Right cardiac atrium (tissue), 5 donors: ENCODE measurements around the gene DHRS12. TPM values are rescaled to one million over a fixed set of nuclear protein-coding genes. Genes with fewer than 3 reads are reported as not detected.
"Not testable (repeated sequence)": the region's sequence is repeated elsewhere in the genome, so short reads cannot be mapped to it uniquely, and the experiment has no call there.

Source experiments
- ATAC-seq, 2 donors: fragments of 200-7000 bp; cut with Tn5 transposase; one replicate each; pipeline versions ENCODE4 v1.8.0 to v1.9.1; 2020; ENCODE audit warnings: moderate library complexity in 2 of 2, mild to moderate bottlenecking in 1 of 2
- DNase-seq, 3 donors: peaks; one replicate each; pipeline ENCODE4 v3.0.0-alpha.2; 2020
- H3K27ac ChIP-seq: one replicate; pipeline ENCODE4 v1.5.1; 2013; ENCODE audit warnings: mild to moderate bottlenecking, low read length, control low read depth, moderate library complexity
- H3K27me3 ChIP-seq: one replicate; pipeline ENCODE4 v1.6.1; 2013; ENCODE audit not compliant: control insufficient read depth, insufficient read depth
- H3K4me1 ChIP-seq: one replicate; pipeline ENCODE4 v1.6.1; 2013; ENCODE audit warnings: low read length; ENCODE audit not compliant: control insufficient read depth, insufficient read depth
- H3K4me3 ChIP-seq: one replicate; pipeline ENCODE4 v1.5.1; 2013; ENCODE audit warnings: low read length, control low read depth
- H3K9me3 ChIP-seq: one replicate; pipeline ENCODE4 v1.6.1; 2013; ENCODE audit warnings: low read length; ENCODE audit not compliant: control insufficient read depth
- WGBS: extraction: QIAGEN DNeasy Blood & Tissue Kit; methylation state at CpG from one replicate; pipeline ENCODE4 v1.1.7; 2013; 5-methylcytosine and 5-hydroxymethylcytosine counted together
- intact Hi-C, 4 donors: fragments of 100-400 bp; cut with DNase I; formaldehyde crosslinking; loops; one replicate each; pipeline versions ENCODE4 v1.11.0 to v1.14.0; 2022 to 2023
- polyA plus RNA-seq: library from polyadenylated mRNA; stranded (reverse); fragments of 200-250 nt; gene quantifications from one replicate; pipeline ENCODE4 v1.2.3, GENCODE V29; 2013
- total RNA-seq, 4 donors: library from RNA; stranded (reverse); fragmentation: NEBNext Ultra II Directional; extraction: Animal tissue kit (Norgen Biotek cat#: 25700); gene quantifications; one replicate each; pipeline ENCODE4 v1.2.1, GENCODE V29; 2021
- donor health status: healthy with polysubstance abuse.
- donor health status: DM: no; HTN: yes; CAD: no.
- donor health status: DM: no; HTN: no; CAD: no.
- donor health status: DM: no; HTN: yes; CAD: no; lungs with severe emphysema.
- donor health status: DM: yes; HTN: yes; CAD: no.

The DHRS12 gene
- total and polyA plus RNA-seq, 5 donors: 11.1 to 16.5 (median 13.0) TPM

DNA sequence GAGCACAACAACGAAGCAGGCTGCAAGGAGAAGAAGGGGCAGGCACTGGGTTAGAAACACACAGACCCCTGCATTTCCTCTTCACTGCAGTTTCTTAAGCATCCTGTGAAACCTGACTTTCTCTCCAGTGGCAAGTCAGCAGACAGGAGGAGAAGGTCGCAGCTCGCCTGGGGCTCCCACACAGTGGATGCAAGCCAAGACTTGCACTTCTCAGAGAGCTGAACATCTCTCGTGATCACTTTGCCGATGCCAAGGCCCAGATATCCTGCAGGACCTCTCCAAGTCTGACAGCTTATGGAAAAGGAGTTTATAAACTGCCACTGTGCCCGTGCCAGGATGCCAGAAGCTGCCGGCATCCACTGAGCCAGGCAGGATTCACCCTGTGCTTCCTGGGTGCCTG lies 22.6 kb upstream of the DHRS12 start:
- WGBS: 11% methylated on average over 7 of the region's 7 CpGs
- ATAC-seq (peak; percentile 78 to 83), DNase-seq (peak; percentile 62 to 84 (median 81))
- Histone ChIP-seq H3K9me3 (no peaks in the 10 kb centered on the region), H3K4me1 (peaks cover 4% of the 10 kb centered on the region), H3K27me3 (no peaks in the 10 kb centered on the region), H3K4me3 (no peak overlapping the region), H3K27ac (peak overlapping the region; percentile 86)
- intact Hi-C loops: no loop called here

DNA sequence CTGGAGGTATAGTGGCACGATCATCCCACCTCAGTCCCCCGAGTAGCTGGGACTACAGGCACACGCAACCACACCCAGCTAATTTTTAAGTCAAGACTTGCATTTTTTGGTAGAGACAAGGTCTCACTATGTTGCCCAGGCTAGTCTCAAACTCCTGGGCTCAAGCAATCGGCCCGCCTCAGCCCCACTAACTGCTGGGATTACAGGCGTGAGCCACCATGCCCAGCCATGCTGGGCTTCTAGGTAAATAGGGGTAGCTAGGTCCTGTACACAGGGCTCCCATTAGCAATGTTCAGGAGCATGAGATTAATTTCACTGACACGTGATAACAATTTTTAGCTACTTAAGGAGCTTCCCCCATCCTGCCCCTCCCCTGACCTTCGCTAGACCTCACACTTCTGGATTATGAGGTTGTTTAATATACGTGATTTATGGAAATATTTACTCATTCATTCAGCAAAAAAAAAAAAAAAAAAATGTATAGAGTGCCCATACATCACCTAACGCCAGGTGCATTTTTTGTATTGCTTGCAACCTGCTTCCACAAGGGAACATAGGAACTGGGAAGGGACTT lies 21.8 kb upstream of the DHRS12 start:
- 76% methylated on average over 10 of the region's 10 CpGs for WGBS
- H3K4me1 ChIP-seq: peaks cover 4% of the 10 kb centered on the region
- H3K27ac ChIP-seq: peak overlapping the region; percentile 81

DNA sequence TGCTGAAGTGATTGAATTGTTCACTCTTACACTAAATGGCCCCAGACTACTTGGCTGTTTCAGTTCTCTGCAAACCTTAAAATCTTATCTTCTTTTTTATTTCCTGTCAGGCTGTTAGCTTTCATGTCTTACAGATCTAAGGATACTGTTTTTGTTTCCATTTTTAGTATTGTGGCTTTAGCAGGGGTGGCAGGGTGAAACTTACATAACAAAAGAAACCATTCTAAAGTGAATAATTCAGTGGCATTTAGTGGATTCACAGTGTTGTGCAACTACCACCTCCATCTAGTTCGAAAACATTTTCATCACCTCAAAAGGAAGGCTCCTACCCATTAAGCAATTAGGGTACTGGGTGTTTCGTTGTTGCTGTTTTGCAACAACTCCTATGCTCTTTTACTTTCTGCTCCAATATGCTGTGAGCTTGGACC lies 21.2 kb upstream of the DHRS12 start:
- WGBS: 41% methylated on average over 2 of the region's 2 CpGs

More for the DNA sequence above, 21.8 kb upstream of the DHRS12 start:
- DNase-seq: no peak
- H3K9me3 ChIP-seq: no peaks in the 10 kb centered on the region
- H3K4me3 ChIP-seq: no peak overlapping the region
- intact Hi-C loops: no loop called here
- H3K27me3 ChIP-seq: no peaks in the 10 kb centered on the region
- peak in 1 of 2 donors; percentile 8 for ATAC-seq

DNA sequence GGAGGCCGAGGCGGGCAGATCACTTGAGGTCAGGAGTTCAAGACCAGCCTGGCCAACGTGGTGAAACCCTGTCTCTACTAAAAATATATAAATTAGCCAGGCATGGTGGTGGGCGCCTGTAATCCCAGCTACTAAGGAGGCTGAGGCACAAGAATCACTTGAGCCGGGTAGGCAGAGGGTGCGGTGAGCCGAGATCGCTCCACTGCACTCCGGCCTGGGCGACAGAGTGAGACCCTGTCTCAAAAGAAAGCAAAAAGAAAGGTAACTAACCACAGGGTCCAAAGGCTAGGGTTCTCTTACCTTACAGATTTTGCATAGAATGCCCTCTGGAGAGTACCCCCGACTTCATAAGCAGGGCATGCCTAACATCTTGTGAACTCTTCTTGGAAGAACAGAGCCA lies 20.7 kb upstream of the DHRS12 start:
- H3K27me3 ChIP-seq, H3K4me3 ChIP-seq, H3K9me3 ChIP-seq, DNase-seq, H3K4me1 ChIP-seq, intact Hi-C loops, H3K27ac ChIP-seq, ATAC-seq: not testable (repeated sequence)
- 84% methylated on average over 11 of the region's 11 CpGs for WGBS

More for the DNA sequence above, 21.2 kb upstream of the DHRS12 start:
- no peak overlapping the region for H3K27ac ChIP-seq
- intact Hi-C loops: no loop called here
- H3K9me3 ChIP-seq: no peaks in the 10 kb centered on the region
- no peaks in the 10 kb centered on the region for H3K27me3 ChIP-seq
- DNase-seq (no peak), ATAC-seq (peak; percentile 40 to 49)
- no peak overlapping the region for H3K4me3 ChIP-seq
- peaks cover 4% of the 10 kb centered on the region for H3K4me1 ChIP-seq

DNA sequence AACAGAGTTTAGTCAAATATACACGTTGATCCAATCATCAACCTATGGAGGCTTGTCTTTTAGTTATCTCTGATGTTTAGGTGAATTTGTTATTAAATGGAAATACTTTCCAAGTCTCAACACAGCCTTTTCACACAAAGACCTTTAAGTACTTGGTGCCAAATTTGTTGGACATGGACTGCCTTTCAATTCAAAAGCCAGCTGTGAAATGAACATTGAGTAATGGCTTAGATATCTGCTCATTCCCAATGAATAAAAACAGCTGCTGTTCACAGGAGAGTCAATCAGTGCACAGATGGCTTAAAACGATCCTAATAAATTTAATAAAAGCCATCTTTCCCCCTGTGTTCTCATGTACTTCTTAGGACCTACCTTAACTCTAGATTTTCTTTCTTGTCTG lies 19.9 kb upstream of the DHRS12 start:
- peaks cover 9% of the 10 kb centered on the region for H3K4me1 ChIP-seq
- 62% methylated on average over 2 of the region's 2 CpGs for WGBS
- no peaks in the 10 kb centered on the region for H3K9me3 ChIP-seq
- no peak for ATAC-seq
- H3K27me3 ChIP-seq: no peaks in the 10 kb centered on the region
- no peak for DNase-seq
- no peak overlapping the region for H3K4me3 ChIP-seq
- intact Hi-C loops: no loop called here
- no peak overlapping the region for H3K27ac ChIP-seq

DNA sequence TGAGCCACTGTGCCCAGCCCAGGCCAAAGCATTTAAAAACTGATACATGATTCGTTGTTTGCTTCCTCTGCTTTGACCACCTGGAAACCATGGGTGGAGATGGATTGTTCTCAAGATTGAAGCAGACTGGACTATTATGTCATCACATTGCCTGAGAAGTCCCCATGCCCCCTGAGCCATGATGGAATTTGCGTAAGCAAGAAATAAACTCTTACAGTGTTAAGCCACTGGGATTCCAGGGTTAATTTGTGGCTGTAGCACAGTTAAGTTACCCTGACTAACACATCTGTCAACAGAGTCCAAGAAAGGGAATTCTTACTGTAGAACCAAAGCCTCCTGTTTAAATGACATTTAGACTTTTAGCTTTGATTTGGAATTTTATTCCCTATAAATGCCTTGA lies 19.4 kb upstream of the DHRS12 start:
- peak in 1 of 2 donors; percentile 30 for ATAC-seq
- H3K4me3 ChIP-seq: no peak overlapping the region
- no peaks in the 10 kb centered on the region for H3K27me3 ChIP-seq
- peaks cover 9% of the 10 kb centered on the region for H3K4me1 ChIP-seq
- 74% methylated on average over 2 of the region's 2 CpGs for WGBS
- no peak overlapping the region for H3K27ac ChIP-seq
- H3K9me3 ChIP-seq: no peaks in the 10 kb centered on the region
- no peak for DNase-seq
- intact Hi-C loops: no loop called here

DNA sequence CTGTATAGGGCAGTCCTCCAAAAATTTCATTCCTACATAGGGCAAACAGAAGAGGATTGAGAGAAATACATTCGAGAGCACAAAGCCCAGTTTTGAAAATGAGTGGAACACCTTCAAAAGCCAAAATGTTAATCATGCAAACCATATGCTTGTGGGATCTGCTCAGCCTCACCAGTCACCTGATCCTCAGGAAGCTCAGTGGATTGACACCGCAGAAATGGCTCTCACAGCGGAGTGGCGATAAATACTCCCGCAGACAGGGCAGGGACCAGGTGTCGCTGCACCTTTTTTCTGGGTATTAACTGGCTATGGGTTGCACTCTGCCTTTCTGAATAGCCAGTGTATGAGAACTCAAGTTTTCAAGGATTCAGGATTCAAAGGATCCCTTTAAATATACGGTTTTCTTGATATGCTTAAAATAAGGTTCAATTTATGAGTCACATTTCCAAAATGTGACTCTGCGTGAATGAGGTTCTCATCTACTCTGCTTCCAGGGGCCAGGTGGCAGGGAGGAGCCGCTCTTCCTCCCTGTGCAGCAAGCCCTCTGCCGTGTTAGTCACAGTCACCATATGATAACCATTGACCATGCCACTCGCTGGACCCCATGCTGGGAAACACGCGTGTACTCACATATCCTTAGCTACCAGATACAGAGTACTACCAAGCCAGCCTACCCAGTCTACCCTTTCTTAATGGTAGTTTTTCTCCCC lies 18.3 kb upstream of the DHRS12 start:
- WGBS: 74% methylated on average over 13 of the region's 13 CpGs
- Histone ChIP-seq H3K27ac (peak overlapping the region; percentile 14), H3K4me1 (peaks cover 9% of the 10 kb centered on the region), H3K9me3 (no peaks in the 10 kb centered on the region), H3K4me3 (no peak overlapping the region), H3K27me3 (no peaks in the 10 kb centered on the region)
- no peak for DNase-seq
- intact Hi-C loops: no loop called here
- ATAC-seq: no peak

DNA sequence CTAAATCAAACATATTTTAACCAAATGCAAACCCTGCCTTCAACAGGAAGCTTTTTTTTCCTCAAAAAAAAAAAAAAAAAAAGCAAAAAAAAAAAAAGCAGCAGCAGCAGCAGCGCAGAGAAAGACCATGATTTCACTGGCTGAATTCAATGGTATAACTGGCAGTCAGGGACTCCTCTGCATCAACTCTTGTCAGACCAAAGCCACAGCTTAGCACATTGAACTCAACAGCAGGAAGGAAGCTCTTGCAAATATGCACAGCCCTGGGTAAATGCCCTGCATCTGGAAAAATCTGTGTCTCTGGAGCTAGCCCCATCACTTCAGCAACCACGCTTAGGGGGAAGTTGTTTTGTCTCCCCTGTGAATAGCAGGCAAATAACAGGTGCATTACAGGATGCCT lies 17.6 kb upstream of the DHRS12 start:
- intact Hi-C loops: no loop called here
- Histone ChIP-seq H3K4me3 (no peak overlapping the region), H3K27ac (no peak overlapping the region), H3K4me1 (peaks cover 8% of the 10 kb centered on the region), H3K9me3 (no peaks in the 10 kb centered on the region), H3K27me3 (no peaks in the 10 kb centered on the region)
- ATAC-seq: no peak
- DNase-seq: no peak
- 64% methylated on average over 2 of the region's 2 CpGs for WGBS

DNA sequence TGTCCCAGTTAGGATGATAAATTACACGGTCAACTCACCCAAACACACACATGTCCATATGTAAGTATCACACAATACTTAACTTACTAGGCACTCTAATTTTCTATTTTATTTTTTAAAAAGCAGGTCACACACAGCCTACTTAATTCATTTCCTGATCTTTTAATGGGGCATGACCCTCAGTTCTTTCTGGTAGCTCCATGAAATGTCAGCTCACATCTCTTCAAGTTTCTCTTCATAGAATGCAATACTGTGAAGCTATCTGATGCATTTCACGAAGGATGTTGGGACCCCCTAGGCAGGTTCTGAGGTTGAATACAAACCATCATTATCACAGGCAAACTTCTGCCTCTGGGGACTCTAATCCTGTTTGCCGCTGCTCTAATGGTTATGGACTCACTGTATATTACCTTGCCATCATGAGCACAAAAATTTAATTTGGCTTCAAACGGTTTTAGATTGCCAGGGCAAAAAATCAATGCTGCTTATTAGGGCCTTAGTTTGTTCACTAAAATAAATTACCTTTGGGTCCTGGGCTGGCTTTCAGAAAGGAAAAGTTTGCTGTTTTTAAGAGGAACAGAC lies 16.1 kb upstream of the DHRS12 start:
- H3K27ac ChIP-seq: no peak overlapping the region
- H3K4me1 ChIP-seq: peaks cover 5% of the 10 kb centered on the region
- intact Hi-C loops: no loop called here

DNA sequence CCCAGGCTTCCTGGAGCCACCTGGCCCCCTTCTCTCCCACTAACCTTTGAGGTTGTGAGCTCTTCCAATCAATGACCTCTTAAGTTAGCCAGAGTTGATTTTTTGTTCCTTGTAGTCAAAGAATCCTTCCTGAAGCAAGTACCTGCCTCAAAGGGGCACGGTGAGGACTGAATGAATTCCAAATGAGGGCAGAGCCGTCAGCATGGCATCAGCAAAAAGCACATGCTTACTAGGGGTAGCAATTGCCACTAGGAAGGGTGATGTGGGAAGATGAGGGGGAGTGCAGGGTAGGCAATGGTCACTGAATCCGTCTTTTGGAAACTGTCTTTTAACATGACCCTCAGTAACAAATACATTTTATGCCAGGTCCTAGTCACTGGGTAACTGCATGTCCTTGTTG lies 15.6 kb upstream of the DHRS12 start:
- no peaks in the 10 kb centered on the region for H3K27me3 ChIP-seq
- H3K4me1 ChIP-seq: peaks cover 7% of the 10 kb centered on the region
- WGBS: 84% methylated on average over 3 of the region's 3 CpGs
- no peak overlapping the region for H3K4me3 ChIP-seq
- peak overlapping the region; percentile 81 for H3K27ac ChIP-seq
- intact Hi-C loops: loop anchor here in 2 of 4 donors (10.0 kb wide), 1 partner anchor 305 kb away; the partner anchor contains the start of gene NEK5 (in 2 of the 2)
- no peak for ATAC-seq
- DNase-seq: no peak
- no peaks in the 10 kb centered on the region for H3K9me3 ChIP-seq

More for the DNA sequence above, 16.1 kb upstream of the DHRS12 start:
- H3K4me3 ChIP-seq: no peak overlapping the region
- H3K27me3 ChIP-seq: no peaks in the 10 kb centered on the region
- H3K9me3 ChIP-seq: no peaks in the 10 kb centered on the region
- ATAC-seq (no peak), DNase-seq (no peak)
- WGBS: 83% methylated on average over 4 of the region's 4 CpGs

DNA sequence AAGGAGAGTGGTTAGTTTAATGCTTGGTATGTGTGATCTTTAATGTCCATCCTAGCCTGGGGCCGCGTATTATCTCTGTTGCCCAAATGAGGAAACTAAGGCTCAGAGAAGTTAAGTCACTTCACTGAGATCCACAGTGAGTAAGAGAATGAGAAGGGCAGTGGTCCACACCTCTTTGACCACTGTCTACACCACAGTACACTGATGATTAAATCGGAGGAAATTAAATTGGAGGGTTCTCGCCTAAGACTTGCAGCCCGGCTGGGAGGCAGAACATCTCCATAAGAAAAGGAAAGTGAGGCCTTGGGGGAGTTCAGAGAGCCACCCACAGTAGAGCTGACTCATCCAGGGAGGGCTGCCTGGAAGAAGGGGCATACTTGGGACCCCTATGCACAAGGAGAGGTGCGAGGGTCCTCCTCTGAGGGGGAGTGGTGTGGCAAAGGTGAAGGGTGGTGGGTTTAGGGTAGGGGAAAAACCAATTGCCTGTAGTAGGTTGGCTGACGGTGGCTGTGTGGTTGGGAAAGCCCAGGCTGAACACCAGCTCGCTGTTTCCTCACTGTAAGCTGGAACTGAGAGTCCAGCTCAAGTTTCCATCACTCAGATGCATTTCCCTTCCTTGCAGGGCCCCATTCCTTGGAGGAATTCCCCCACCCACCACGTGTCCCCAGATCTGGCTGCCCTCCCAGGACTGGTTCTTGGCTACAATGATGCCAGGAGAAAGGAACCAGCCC lies 15.0 kb upstream of the DHRS12 start:
- Histone ChIP-seq H3K27me3 (no peaks in the 10 kb centered on the region), H3K4me3 (no peak overlapping the region), H3K4me1 (peaks cover 7% of the 10 kb centered on the region), H3K9me3 (no peaks in the 10 kb centered on the region), H3K27ac (peak overlapping the region; percentile 81)
- no peak for DNase-seq
- 61% methylated on average over 9 of the region's 9 CpGs for WGBS
- ATAC-seq: peak; percentile 10 to 13
- intact Hi-C loops: loop anchor here in 2 of 4 donors (10.0 kb wide), 1 partner anchor 306 kb away; the partner anchor contains the start of gene NEK5 (in 2 of the 2)
